GM23248 (cell line): ENCODE measurements around the gene GINS1. TPM values are rescaled to one million over a fixed set of nuclear protein-coding genes. Genes with fewer than 3 reads are reported as not detected.

Experiments used
- DNase-seq: peaks from one replicate; pipeline ENCODE4 v3.0.0-alpha.2; 2015
- H2AFZ ChIP-seq: fragments of 200-600 bp; sonication (generic); 2 replicates; pipeline ENCODE4 v1.6.1; 2016; ENCODE audit warnings: antibody characterized with exemption
- H3F3A ChIP-seq: fragments of 200-600 bp; sonication (generic); 2 replicates; pipeline ENCODE4 v1.6.1; 2016; ENCODE audit warnings: mild to moderate bottlenecking, antibody characterized with exemption, mixed run types; ENCODE audit not compliant: insufficient read depth
- H3K27ac ChIP-seq: fragments of 200-600 bp; sonication (generic); 2 replicates; pipeline ENCODE4 v1.5.1; 2016; ENCODE audit warnings: mild to moderate bottlenecking
- H3K27me3 ChIP-seq: fragments of 200-600 bp; sonication (generic); replicated peaks from 2 replicates; pipeline ENCODE4 v1.6.1; 2016; ENCODE audit warnings: mild to moderate bottlenecking; ENCODE audit not compliant: insufficient read depth
- H3K36me3 ChIP-seq: fragments of 200-600 bp; sonication (generic); 2 replicates; pipeline ENCODE4 v1.6.1; 2016; ENCODE audit warnings: low read depth, mild to moderate bottlenecking
- H3K4me1 ChIP-seq: fragments of 200-600 bp; sonication (generic); 2 replicates; pipeline ENCODE4 v1.6.1; 2016; ENCODE audit warnings: mild to moderate bottlenecking; ENCODE audit not compliant: insufficient read depth
- H3K4me2 ChIP-seq: fragments of 200-600 bp; sonication (generic); one replicate; pipeline ENCODE4 v1.6.1; 2016; ENCODE audit warnings: mild to moderate bottlenecking; ENCODE audit not compliant: unreplicated experiment
- H3K4me3 ChIP-seq: fragments of 200-600 bp; sonication (generic); 2 replicates; pipeline ENCODE4 v1.5.1; 2016; ENCODE audit warnings: mild to moderate bottlenecking
- H3K79me2 ChIP-seq: fragments of 200-600 bp; sonication (generic); 2 replicates; pipeline ENCODE4 v1.6.1; 2016; ENCODE audit warnings: mild to moderate bottlenecking; ENCODE audit not compliant: insufficient read depth
- H3K9ac ChIP-seq: fragments of 200-600 bp; sonication (generic); 2 replicates; pipeline ENCODE4 v1.6.1; 2016; ENCODE audit warnings: mild to moderate bottlenecking
- H3K9me2 ChIP-seq: fragments of 200-600 bp; sonication (generic); 2 replicates; pipeline ENCODE4 v1.6.1; 2016; ENCODE audit warnings: mixed run types, mild to moderate bottlenecking, moderate library complexity; ENCODE audit not compliant: insufficient read depth
- H3K9me3 ChIP-seq: fragments of 200-600 bp; sonication (generic); one replicate; pipeline ENCODE4 v1.6.1; 2017; ENCODE audit warnings: low read depth
- H4K20me1 ChIP-seq: fragments of 200-600 bp; sonication (generic); 2 replicates; pipeline ENCODE4 v1.6.0; 2016; ENCODE audit not compliant: insufficient read depth
- EZH2 ChIP-seq: fragments of 200-600 bp; sonication (generic); IDR thresholded peaks from 2 replicates; pipeline ENCODE4 v1.6.1; 2018; ENCODE audit warnings: antibody characterized with exemption, mild to moderate bottlenecking; ENCODE audit not compliant: insufficient read depth, poor library complexity, severe bottlenecking
- EZH2phosphoT487 ChIP-seq: fragments of 200-600 bp; sonication (generic); IDR thresholded peaks from 2 replicates; pipeline ENCODE4 v1.6.1; 2018; ENCODE audit warnings: antibody characterized with exemption, moderate library complexity, mild to moderate bottlenecking, low read depth; ENCODE audit not compliant: insufficient read depth
- WGBS, 2 experiments: methylation state at CpG; one replicate each; pipeline ENCODE4 v1.1.6; 2015 to 2017; ENCODE audit warnings: low lambda C conversion rate in 2 of 2, low coverage in 1 of 2; ENCODE audit errors: missing lambda C conversion rate in 2 of 2; 5-methylcytosine and 5-hydroxymethylcytosine counted together
- in situ Hi-C: fragments of 300-500 bp; cut with MboI; formaldehyde crosslinking; loops from 2 replicates; pipeline ENCODE4 v1.15.0; 2020
- polyA plus RNA-seq: library from polyadenylated mRNA; unstranded; fragments of >200 nt; fragmentation: Nextera tagmentation; extraction: Ambion mirVana; gene quantifications from 2 replicates; pipeline ENCODE4 v1.2.1, GENCODE V29; 2016
- total RNA-seq: library from RNA; depleted of rRNA; stranded (reverse); fragments of >200 nt; shearing (Covaris generic); gene quantifications from 2 replicates; pipeline ENCODE4 v1.2.3, GENCODE V29; 2014

Gene GINS1
- total and polyA plus RNA-seq, 2 experiments from 2014 or later: 4.4 to 7.5 TPM

GRCh38 chr20:25480156-25480555 lies 72.7 kb downstream of the GINS1 start:
- H3K9ac ChIP-seq: no peak overlapping the region
- H3K4me2 ChIP-seq: no peak overlapping the region
- no peaks in the 10 kb centered on the region for H3K79me2 ChIP-seq
- H3K27ac ChIP-seq: no peak overlapping the region
- no peak overlapping the region for H3K4me3 ChIP-seq
- no peak for TF ChIP-seq EZH2phosphoT487
- no peak for TF ChIP-seq EZH2
- no peaks in the 10 kb centered on the region for H3K36me3 ChIP-seq
- H3K9me3 ChIP-seq: no peaks in the 10 kb centered on the region
- H3K4me1 ChIP-seq: no peaks in the 10 kb centered on the region
- H3F3A ChIP-seq: no peaks in the 10 kb centered on the region
- H3K9me2 ChIP-seq: no peaks in the 10 kb centered on the region
- no peaks in the 10 kb centered on the region for H4K20me1 ChIP-seq
- H3K27me3 ChIP-seq: no peaks in the 10 kb centered on the region
- DNase-seq: no peak
- in situ Hi-C loops: no loop called here
- 89 to 91% methylated on average over 7 of the region's 7 CpGs for WGBS, 2 experiments
- no peak overlapping the region for H2AFZ ChIP-seq

GRCh38 chr20:25480797-25481196 lies 73.3 kb downstream of the GINS1 start:
- Histone ChIP-seq H3K27ac (no peak overlapping the region), H3K4me2 (no peak overlapping the region), H3F3A (no peaks in the 10 kb centered on the region), H4K20me1 (no peaks in the 10 kb centered on the region), H3K9ac (no peak overlapping the region), H3K27me3 (no peaks in the 10 kb centered on the region), H3K9me2 (no peaks in the 10 kb centered on the region), H2AFZ (no peak overlapping the region), H3K9me3 (no peaks in the 10 kb centered on the region), H3K79me2 (no peaks in the 10 kb centered on the region), H3K4me3 (no peak overlapping the region), H3K36me3 (no peaks in the 10 kb centered on the region), H3K4me1 (peaks cover under 1% of the 10 kb centered on the region; the same call in 1 of the 2 replicates)
- in situ Hi-C loops: no loop called here
- TF ChIP-seq EZH2 (no peak), EZH2phosphoT487 (no peak)
- WGBS, 2 experiments: 96 to 98% methylated on average over 9 of the region's 9 CpGs
- no peak for DNase-seq

DNA sequence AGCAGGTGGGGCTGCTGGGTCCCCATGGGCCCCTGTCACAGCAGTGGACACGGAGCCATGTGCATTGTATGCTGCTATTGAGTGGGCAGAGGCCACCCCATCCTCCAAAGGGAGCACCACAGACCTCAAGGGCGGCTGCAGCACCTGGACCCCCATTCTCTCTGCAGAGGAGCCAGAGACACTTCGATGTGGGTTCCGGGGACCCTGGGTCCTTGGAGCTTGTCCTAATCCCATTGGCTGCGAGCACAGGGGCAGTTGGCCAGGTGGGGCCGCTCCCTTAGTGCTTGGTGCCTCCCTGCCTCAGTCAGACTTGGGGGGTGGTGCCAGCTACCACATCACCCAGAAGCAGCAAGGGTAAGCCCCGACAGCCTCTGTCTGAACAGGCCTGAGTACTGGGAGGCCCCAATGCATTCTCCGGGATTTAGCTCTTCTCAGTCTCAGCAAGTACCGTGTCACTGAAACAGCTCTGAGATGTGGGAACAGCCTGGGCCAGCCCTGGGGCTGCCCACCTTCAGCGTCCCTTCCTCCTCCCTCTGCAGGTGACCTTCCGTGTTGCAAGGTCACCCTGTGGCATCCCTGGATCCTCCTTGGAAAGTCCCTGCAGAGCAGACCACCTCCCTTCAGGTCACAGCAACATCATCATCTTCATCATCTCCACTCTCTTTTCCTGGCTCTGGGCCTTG lies 73.9 kb downstream of the GINS1 start:
- DNase-seq: no peak
- Histone ChIP-seq H3K27ac (no peak overlapping the region), H4K20me1 (no peaks in the 10 kb centered on the region), H3K79me2 (no peaks in the 10 kb centered on the region), H3K4me3 (no peak overlapping the region), H3F3A (no peaks in the 10 kb centered on the region), H3K4me2 (no peak overlapping the region), H3K9me2 (no peaks in the 10 kb centered on the region), H3K9ac (no peak overlapping the region), H3K27me3 (no peaks in the 10 kb centered on the region), H3K4me1 (peaks cover 6% of the 10 kb centered on the region), H3K36me3 (no peaks in the 10 kb centered on the region), H2AFZ (no peak overlapping the region), H3K9me3 (no peaks in the 10 kb centered on the region)
- WGBS, 2 experiments: 91% methylated on average over 11 of the region's 11 CpGs
- no peak for TF ChIP-seq EZH2phosphoT487
- TF ChIP-seq EZH2: no peak
- in situ Hi-C loops: no loop called here

GRCh38 chr20:25481918-25482253 lies 74.4 kb downstream of the GINS1 start:
- Histone ChIP-seq H3K9me2 (no peaks in the 10 kb centered on the region), H3K9ac (no peak overlapping the region), H3K27me3 (no peaks in the 10 kb centered on the region), H3K79me2 (no peaks in the 10 kb centered on the region), H3K4me3 (no peak overlapping the region), H4K20me1 (no peaks in the 10 kb centered on the region), H2AFZ (no peak overlapping the region), H3K27ac (no peak overlapping the region), H3K4me1 (peaks cover 11% of the 10 kb centered on the region), H3K4me2 (no peak overlapping the region), H3F3A (no peaks in the 10 kb centered on the region), H3K9me3 (no peaks in the 10 kb centered on the region), H3K36me3 (no peaks in the 10 kb centered on the region)
- TF ChIP-seq EZH2 (no peak), EZH2phosphoT487 (no peak)
- in situ Hi-C loops: no loop called here
- no peak for DNase-seq
- 95 to 97% methylated on average over 12 of the region's 12 CpGs for WGBS, 2 experiments
